Lower leg skin (tissue), 3 donors: ENCODE results near the gene VAX1.

ENCODE experiments used
- POLR2A ChIP-seq, 2 donors: fragments of 450-650 bp; IDR thresholded peaks; one replicate each; pipeline ENCODE4 v1.6.1; 2016 to 2017; ENCODE audit warnings: antibody characterized with exemption in 2 of 2, mild to moderate bottlenecking in 1 of 2, moderate library complexity in 1 of 2
- TF ChIP-seq, protein P1 (sequence below), 3 donors: fragments of 450-650 bp; IDR thresholded peaks; one replicate each; pipeline ENCODE4 v1.5.1; 2016; ENCODE audit warnings: antibody characterized with exemption in 3 of 3, mild to moderate bottlenecking in 3 of 3, moderate library complexity in 2 of 3

DNA sequence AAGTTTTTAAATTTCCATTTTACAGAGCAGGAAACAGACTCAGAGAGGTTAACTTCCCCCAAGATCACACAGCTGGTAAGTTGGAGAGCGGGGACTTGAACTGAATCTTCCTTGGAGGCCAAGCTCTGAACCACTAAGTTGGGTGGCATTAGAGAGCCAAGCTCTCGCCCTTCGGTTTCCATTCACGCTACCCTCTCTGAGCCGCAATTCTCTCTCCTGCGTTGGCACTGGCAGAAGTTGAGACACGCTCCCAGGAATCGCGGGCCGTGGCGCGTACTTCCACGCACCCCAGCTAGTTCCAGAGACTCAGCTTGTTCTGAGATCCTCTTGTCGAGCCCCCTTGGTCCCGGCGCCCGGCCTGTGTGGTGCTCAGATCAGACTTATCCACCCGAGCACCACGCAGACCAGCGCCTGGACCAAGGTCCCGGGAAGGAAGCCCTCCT is 29.3 kb upstream of the VAX1 start:
- TF ChIP-seq POLR2A (IDR thresholded peaks at IDR 0.05): no peak
- TF ChIP-seq, protein P1, sequence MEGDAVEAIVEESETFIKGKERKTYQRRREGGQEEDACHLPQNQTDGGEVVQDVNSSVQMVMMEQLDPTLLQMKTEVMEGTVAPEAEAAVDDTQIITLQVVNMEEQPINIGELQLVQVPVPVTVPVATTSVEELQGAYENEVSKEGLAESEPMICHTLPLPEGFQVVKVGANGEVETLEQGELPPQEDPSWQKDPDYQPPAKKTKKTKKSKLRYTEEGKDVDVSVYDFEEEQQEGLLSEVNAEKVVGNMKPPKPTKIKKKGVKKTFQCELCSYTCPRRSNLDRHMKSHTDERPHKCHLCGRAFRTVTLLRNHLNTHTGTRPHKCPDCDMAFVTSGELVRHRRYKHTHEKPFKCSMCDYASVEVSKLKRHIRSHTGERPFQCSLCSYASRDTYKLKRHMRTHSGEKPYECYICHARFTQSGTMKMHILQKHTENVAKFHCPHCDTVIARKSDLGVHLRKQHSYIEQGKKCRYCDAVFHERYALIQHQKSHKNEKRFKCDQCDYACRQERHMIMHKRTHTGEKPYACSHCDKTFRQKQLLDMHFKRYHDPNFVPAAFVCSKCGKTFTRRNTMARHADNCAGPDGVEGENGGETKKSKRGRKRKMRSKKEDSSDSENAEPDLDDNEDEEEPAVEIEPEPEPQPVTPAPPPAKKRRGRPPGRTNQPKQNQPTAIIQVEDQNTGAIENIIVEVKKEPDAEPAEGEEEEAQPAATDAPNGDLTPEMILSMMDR (IDR thresholded peaks at IDR 0.05): no peak
